Limb (tissue), 2 donors: ENCODE measurements around the gene ANAPC16.
"Not testable (repeated sequence)": the region's sequence is repeated elsewhere in the genome, so short reads cannot be mapped to it uniquely, and the experiment has no call there.

Experiments
- DNase-seq, 2 donors: peaks; one replicate each; pipeline ENCODE4 v3.0.0-alpha.2; 2016; ENCODE audit errors: extremely low spot score in 2 of 2

ANAPC16 gene

DNA sequence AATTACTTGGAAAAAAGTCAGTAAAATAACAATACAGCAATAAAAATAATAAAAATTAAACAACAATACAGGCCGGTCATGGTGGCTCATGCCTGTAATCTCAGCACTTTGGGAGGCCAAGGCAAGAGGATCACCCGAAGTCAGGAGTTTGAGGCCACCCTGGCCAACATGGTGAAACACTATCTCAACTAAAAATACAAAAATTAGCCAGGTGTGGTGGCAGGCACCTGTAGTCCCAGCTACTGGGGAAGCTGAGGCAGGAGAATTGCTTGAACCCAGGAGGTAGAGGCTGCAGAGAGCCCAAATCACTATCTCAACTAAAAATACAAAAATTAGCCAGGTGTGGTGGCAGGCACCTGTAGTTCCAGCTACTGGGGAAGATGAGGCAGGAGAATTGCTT lies 4.0 kb upstream of the ANAPC16 start:
- not testable (repeated sequence) for DNase-seq

DNA sequence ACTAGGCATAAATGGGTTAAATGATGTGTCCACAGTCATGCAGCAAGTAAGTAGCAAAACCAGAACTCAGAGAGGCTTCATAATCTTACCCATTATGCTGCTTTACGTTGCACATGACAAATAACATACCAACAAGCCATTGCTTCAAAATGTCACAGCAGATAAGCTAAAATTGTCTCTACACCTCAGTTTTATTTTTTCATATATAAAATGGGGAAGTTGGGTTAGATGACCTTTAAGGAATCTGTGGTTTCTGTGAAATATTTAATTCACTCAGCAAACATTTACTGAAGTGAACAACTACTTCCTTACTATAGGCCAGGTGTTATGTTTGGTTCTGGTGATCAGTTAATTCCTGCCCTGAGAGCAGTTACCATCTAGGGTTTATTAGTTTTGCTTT lies 2.5 kb downstream of the ANAPC16 start:
- no peak for DNase-seq

DNA sequence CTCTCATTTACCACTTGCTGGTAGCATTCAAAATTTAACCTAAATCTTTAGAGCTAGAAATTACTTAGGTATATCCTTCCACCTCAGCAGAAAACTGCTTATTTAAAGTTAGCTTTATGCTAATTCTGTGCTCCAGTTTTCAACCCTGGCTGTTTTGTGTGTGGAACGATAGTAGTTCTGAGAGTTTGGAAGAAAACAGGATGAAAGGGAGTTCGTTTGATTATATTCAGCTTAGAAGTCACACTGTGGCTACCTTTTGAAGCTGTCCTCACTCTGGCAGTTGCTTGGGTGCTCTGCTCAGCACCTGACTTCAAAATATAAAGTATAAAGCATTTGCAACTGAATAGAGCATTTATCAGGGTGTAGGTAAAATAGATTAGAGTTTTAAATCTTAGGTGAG lies 2.9 kb downstream of the ANAPC16 start:
- DNase-seq: no peak

DNA sequence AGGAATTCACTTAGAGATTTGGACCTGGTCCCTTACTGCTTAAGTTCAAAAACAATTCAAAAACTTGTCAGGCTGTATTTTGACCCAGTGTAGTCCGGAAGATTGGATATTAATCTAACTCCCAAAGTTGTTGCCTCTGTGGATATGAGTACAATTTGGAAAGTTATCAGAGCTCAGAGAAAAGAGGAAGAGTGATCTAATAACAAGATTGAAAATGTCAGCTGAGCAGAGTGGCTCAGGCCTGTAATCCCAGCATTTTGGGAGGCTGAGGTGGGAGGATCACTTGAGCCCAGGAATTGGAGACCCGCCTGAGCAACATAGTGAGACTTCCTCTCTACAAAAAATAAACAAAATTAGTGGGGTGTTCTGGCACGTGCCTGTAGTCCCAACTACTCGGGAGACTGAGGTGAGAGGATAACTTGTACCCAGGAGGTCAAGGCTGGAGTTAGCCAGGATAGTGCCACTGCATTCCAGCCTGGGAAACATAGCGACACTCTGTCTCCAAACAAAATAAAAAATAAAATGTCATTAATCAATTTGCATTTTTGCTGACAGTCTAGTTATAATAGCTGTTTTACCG lies 3.5 kb downstream of the ANAPC16 start:
- no peak for DNase-seq

DNA sequence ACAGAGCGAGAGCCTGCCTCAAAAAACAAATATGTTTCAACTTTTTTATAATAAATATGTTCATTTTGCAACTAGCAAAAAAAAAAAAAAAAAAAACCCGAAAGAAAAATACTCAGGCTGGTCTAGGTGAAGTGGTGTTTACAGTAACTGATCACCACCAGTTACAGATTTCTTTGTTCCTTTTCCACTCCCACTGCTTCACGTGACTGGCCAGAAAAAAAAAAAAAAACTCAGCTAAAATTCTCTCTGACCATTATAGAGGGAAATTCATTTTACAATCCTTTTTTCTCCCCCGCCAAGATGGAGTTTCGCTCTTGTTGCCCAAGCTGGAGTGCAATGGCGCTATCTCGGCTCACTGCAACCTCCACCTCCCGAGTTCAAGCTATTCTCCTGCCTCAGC lies 4.8 kb downstream of the ANAPC16 start:
- no peak for DNase-seq

DNA sequence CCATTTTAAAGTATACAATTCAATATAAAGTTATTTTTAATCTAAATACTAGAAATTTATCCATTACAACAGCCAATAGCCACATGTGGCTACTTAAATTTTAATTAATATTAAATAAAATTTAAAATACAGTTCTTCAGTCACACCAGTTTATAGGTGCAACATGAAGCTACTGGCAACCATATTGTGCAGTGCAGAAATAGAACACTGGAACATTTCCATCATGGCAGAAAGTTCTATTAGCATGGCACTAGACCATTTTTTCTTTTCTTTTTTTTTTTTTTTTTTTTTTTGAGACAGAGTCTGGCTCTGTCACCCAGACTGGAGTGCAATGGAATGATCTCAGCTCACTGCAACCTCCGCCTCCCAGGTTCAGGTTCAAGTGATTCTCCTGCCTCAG lies 5.5 kb downstream of the ANAPC16 start:
- DNase-seq: no peak

DNA sequence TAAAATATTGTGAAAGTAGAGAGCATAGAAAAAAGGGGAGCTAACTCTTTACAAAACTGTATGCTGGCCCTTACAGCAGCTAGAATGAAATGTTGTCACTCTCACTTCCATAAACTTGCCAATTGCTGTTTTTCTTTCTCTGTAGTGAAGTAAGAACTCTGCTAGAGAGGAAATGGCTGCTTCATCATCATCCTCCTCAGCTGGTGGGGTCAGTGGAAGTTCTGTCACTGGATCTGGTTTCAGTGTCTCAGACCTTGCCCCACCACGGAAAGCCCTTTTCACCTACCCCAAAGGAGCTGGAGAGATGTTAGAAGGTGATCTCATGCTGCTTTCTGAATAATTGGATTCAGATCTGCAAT lies 7.9 kb downstream of the ANAPC16 start:
- DNase-seq: no peak

DNA sequence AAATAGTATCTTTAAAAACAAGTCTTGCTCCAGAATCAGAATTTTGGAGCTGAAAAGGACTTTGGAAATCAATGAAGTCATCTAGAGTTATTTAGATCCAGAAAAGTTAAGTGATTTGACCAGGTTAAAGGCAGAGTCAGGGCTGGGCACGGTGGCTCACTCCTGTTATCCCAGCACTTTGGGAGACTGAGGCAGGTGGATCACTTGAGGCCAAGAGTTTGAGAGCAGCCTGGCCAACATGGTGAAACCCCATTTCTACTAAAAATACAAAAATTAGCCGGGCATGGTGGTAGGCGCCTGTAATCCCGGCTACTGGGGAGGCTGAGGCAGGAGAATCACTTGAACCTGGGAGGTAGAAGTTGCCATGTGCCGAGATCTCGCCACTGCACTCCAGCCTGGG lies 8.4 kb downstream of the ANAPC16 start:
- not testable (repeated sequence) for DNase-seq

DNA sequence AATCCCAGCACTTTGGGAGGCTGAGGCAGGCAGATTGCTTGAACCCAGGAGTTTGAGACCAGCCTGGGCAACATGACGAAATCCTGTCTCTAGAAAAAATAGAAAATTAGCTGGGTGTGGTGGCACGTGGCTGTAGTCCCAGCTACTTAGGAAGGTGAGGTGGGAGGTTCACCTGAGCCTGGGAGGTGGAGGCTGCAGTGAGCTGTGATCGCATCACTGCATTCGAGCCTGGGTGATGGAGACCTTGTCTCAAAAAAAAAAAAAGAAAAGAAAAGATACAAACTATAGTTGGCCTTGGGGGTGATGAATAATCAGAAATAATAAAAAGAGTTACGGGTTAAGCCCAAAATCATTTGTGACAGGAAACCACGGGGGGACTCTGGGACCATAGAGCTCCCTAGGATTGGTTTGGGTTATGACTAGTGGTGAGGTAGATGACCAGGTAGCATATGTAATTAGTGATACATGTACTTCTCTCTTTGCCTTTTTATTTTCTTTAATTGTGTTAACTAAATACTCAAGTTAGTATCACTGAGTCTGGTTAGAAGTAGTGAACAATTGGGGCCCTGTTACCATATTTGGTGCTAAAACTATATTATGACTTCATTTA lies 10.7 kb downstream of the ANAPC16 start:
- DNase-seq: no peak

DNA sequence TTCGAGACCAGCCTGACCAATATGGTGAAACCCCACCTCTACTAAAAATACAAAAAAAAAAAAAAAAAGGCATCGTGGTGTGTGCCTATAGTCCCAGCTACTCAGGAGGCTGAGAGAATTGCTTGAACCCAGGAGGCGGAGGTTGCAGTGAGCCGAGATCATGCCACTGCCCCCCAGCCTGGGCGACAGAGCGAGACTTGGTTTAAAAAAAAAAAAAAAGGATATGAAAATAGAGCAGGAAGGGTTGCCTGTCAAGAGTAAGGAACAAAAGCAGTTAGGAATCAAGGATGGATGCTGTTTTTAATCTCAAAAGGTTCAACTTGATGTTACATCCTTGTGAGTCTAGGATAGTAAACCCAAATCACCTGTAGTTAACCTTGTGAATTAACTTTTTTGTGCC lies 12.0 kb downstream of the ANAPC16 start:
- DNase-seq: no peak

DNA sequence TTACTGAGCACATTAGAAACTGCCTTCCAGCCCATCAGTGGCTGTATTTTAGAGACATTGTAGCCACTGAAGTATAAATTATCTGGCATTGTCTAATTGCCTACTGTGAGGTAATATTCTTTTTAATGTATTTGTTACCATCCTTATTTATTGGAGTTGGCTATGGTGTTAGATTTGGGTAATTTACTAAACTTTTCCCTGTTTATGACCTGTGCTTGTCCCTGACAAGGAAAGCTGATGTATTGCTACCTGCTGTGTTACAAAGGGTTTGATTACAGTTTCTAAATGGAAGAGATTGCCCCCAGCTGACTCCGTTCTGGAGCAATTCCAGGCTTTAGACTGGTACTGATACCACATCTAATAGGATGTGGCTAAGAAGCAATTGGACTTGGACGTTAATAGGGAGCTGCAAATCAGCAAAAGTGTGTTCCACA lies 12.5 kb downstream of the ANAPC16 start:
- DNase-seq: no peak

DNA sequence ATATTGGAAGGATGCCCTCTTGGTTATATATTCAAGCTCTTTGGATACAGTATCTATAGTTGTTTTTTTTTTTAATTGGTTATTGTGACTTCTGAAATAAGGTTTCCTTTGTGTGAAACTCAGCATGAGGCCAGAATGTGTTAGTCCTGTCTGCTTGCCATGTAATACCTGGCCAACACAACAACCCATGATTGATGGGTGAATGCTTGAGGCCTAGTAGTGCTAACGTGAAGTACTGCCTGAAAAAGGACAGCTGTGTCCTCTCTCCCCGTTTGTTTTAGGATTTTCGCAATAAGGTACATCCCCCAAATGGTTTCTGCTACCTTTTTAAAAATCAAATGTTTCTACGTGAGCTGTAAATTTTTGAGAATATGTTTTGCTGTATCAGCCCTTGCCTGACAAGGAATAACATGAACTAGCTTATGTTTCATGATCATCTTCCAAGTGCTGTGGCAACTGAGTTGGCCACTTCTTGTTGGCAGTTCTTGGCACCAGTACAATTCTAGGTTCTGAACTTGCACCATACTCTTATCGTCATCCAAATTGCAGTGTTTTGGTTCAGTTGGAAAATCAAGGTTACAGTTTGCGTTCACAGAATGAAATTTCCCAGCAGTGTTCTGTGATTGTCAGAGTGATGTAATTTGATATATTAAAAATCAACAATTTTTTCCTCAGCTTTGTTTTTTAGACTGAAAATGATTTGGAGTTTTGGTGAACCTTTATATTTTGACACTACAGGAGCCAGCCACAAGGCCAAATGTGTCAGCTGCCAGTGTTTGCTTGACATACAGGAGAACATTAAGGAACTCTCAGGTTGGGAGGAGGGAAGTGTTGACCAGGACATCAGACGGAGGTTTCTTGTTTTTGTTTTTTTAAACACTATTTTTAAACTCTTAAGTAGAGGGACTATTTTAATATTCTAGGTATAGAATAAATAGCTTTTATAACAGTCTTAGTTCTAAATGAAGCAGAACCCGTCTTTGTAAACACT lies 13.7 kb downstream of the ANAPC16 start:
- DNase-seq: no peak

DNA sequence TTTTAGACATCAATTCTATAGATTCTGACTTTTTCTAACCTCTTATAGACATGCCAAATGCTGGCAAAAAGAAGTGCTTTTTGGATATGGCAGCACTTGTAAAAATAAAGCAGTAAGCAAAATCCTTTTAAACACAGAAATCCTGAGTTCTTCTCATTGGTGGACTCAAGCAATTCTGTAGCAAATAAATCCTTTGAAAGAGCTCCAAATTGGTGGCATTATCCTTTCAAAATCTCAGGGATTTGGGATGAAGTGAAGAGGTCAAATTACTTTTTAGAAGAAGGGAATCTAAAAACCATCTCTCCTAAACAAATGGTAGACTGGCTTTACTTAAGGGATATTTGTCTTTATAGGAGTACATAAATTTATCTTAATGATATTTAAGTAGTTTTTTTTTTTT lies 17.8 kb downstream of the ANAPC16 start:
- no peak for DNase-seq

DNA sequence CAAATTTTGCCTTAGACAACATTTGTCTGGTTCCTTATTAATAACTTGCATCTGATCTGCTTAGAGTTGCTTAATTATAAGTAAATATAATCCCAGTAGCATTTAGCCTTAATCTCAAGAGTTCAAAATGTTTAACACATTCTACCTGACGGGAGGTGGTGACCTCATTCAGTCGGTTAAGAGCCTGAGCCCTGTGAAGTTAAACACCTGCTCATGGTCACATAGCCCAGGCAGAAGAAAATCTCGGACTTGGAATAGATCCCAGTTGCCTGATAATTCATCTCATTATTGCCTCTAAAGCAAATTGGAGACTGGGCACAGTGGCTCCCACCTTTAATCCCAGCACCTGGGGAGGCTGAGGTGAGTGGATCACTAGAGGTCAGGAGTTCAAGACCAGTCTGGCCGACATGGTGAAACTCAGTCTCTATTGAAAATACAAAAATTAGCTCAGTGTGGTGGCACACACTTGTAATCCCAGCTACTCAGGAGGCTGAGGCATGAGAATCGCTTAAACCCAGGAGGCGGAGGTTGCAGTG lies 18.8 kb downstream of the ANAPC16 start:
- no peak for DNase-seq

DNA sequence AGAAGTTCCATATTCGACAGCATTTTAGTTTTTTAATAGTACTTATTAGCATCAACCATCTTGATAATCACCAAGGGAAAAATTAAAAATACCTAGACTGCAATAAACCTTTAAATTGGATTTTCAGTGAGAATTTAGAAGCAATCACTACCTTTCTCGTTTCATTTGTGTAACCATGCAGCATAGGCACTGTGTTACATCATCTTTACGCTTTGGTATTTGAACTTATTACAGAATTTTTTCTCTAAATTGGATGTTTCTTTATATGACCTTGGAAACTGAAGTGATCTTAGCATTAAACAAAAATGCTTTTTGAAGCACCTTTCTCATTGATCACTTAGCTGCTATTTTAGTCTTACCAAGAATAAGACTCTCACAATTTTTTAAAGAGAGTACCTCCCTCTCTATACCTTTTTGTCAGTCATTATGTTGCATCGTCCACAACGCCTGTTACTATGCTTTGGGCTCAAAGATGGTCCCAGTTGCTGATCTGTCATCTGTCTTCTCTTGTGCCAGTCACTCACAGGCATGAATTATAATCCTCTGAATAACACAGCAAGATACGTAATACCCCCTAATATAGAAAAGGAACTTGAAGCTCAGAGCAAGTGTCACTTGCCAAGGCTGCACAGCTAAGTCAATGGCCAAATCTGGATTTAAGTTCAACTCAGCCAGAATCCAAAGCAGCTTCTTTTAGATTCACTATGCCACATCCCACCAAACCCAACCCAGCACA lies 19.9 kb downstream of the ANAPC16 start:
- no peak for DNase-seq

DNA sequence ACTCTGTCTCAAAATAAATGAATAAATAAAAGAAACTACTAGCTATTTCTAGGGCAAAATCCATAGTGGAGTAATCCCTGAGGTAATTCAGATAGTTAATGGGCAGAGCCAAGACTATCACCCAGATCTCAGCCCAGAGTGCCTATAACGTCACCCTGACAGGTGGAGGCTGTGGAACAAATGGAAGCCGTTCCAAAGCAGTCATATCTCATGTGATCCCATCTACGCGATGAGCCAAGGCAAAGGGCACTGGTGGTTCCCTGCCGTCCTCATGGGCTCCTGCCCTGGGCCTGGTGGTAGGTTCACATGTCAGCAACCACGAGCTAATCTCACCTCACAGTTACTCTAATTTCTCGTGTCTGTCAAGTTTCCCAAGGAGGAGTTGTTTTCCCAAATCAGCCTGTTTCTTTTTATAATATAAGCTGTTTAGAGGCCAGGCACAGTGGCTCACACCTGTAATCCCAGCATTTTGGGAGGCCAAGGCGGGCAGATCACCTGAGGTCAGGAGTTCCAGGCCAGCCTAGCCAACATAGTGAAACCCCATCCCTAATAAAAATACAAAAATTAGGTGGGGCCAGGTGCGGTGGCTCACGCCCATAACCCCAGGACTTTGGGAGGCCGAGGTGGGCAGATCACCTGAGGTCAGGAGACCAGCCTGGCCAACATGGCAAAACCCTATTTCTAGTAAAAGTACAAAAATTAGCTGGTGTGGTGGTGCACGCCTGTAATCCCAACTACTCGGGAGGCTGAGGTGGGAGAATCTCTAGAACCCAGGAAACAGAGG lies 22.8 kb downstream of the ANAPC16 start:
- no peak for DNase-seq

DNA sequence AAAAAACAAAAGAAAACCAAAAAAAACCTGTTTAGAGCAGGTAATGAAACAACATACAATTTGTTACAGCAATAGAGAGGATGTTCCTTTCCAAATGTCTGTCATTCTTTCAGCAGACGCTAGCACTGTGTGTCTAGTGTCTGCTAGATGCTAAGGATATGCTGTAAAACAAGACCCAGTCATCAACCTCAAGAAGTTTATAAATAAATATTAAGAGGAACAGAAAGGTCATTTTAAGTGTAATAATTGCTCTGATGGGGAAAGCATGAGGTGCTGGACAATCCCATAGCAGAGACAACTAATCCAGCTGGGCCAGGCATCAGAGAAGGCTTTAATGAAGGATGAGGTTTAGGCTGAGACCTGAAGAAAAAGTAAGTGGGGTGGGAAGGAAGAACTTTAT lies 23.6 kb downstream of the ANAPC16 start:
- DNase-seq: no peak

DNA sequence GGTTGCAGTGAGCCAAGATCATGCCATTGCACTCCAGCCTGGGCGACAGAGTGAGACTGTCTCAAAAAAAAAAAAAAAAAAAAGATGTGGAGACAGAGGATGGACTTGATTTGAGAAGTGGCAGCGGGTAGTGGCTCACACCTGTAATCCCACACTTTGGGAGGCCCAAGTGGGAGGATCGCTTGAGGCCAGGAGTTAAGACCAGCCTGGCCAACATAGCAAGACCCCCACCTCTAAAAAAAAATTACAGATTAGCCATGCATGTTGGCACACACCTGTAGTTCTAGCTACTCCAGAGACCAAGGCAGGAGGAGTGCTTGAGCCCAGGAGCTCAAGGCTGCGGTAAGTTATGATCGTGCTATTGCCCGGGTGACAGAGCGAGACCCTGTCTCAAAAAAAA lies 24.6 kb downstream of the ANAPC16 start:
- no peak for DNase-seq

DNA sequence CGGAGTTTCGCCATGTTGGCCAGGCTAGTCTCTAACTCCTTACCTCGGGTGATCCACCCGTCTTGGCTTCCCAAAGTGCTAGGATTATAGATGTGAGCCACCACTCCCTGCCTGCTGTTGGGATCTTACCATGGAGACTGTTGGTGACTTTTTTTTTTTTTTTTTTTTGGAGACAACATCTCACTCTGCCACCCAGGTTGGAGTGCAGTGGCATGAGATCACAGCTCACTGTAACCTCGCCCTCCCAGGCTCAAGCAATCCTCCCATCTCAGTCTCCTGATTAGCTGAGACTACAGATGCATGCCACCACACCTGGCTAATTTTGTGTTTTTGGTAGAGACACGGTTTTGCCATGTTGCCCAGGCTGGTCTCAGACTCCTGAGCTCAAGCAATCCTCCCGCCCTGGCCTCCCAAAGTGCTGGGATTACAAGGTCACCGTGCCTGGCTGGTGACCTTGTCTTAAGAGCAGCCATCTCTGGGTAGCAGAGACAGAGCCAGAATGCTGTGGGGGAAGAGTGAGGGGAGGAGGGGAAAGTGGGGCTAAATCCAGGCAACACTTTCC lies 26.0 kb downstream of the ANAPC16 start:
- no peak for DNase-seq

DNA sequence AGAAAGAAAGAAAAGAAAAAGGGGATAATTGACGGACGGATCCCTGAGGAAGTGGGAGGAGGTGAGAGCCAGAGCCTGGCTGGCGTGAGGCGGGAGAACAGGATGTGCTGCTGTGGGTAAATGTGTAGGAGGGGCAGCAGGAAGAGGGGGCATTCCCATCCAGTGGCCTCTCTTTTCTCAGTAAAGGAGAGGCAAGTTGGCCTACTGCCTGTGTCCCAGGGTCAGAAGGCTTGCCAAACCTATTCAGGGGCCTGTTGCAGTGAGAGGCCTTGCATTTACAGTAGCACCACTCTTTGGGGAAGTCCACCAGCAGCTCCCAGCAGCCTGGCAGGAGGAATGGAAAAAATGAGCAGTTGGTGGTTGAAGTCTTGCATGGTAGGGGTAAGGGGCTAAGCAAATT lies 26.9 kb downstream of the ANAPC16 start:
- DNase-seq: peak in 1 of 2 donors; percentile 57
